AG04450 (cell line): ENCODE results near the gene CABLES1. TPM values are rescaled to one million over a fixed set of nuclear protein-coding genes. Genes with fewer than 3 reads are reported as not detected.

ENCODE experiments used
- CTCF ChIA-PET: fragments of 300-600, 350-600 bp; formaldehyde crosslinking; extraction: SDS; loops from one replicate; lab custom pipeline; 2022; ENCODE audit warnings: antibody characterized with exemption, inconsistent platforms; lab: Charles Lee
- POLR2A ChIA-PET: fragments of 350-600 bp; formaldehyde crosslinking; extraction: SDS; loops from one replicate; lab custom pipeline; 2021; ENCODE audit warnings: antibody characterized with exemption, inconsistent platforms; lab: Yijun Ruan, JAX
- DNase-seq: peaks from one replicate; pipeline ENCODE4 v3.0.0-alpha.2; 2011; ENCODE audit warnings: low read depth, low spot score
- H3K27ac ChIP-seq: one replicate; pipeline ENCODE4 v1.5.1; 2012; ENCODE audit warnings: low read depth, low read length, control low read depth
- H3K27me3 ChIP-seq: one replicate; pipeline ENCODE4 v1.6.0; 2012; ENCODE audit warnings: low read length; ENCODE audit not compliant: control insufficient read depth, insufficient read depth
- H3K4me3 ChIP-seq: 2 replicates; pipeline ENCODE4 v1.5.1; 2011; ENCODE audit warnings: mild to moderate bottlenecking, low read depth, low read length, control low read depth
- H3K9me3 ChIP-seq: 2 replicates; pipeline ENCODE4 v1.5.1; 2012; ENCODE audit warnings: low read length; ENCODE audit not compliant: control insufficient read depth, insufficient read depth
- CTCF ChIP-seq: IDR thresholded peaks from 2 replicates; pipeline ENCODE4 v1.5.1; 2011; ENCODE audit warnings: low read depth, low read length, control low read depth, inconsistent platforms
- polyA plus RNA-seq: library from polyadenylated mRNA; depleted of rRNA; stranded (reverse); fragments of >200 nt; gene quantifications from 2 replicates; pipeline ENCODE4 v1.2.3, GENCODE V29; 2011

CABLES1 gene
- polyA plus RNA-seq, 1 experiment = 29.6 TPM

GRCh38 chr18:23230686-23231085, 95.4 kb downstream of the CABLES1 start:
- ChIA-PET CTCF (no interaction called here), POLR2A (no interaction called here)
- no peak for DNase-seq

GRCh38 chr18:23231340-23232021, 96.2 kb downstream of the CABLES1 start:
- ChIA-PET CTCF (no interaction called here), POLR2A (interaction anchor here (0.6 kb wide), 1 partner anchor 17 kb away, joined by 6 read pairs; no protein-coding TSS in a partner anchor)
- H3K27me3 ChIP-seq = no peaks in the 10 kb centered on the region
- no peaks in the 10 kb centered on the region for H3K9me3 ChIP-seq
- TF ChIP-seq CTCF = no peak
- no peak overlapping the region for H3K4me3 ChIP-seq
- peak; percentile 65 for DNase-seq
- H3K27ac ChIP-seq = peak overlapping the region; percentile 66

More at GRCh38 chr18:23230686-23231085, 95.4 kb downstream of the CABLES1 start:
- no peaks in the 10 kb centered on the region for H3K27me3 ChIP-seq
- no peak for TF ChIP-seq CTCF
- H3K9me3 ChIP-seq = no peaks in the 10 kb centered on the region
- H3K4me3 ChIP-seq = no peak overlapping the region
- peak overlapping the region; percentile 66 for H3K27ac ChIP-seq

DNA sequence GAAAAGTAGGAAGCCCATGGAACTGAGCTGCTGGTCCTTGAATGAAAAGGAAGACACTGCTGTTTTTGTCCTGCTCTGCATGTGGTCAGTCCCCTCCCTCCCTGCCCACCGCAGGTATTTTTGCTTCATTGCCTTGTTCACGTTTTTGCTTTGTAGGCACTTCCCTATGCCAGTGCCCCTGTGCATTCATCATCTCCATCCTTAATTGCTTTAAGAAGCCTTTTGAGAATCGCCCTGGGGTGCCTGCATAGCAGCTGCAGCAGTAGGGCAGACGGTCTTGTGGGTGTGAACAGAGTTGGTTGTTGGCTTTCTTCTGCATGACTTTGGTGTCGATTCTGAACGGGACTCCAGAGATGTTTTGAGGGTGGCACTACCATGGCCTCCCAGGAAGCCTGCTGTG, 97.0 kb downstream of the CABLES1 start:
- H3K27ac ChIP-seq = no peak overlapping the region
- no peaks in the 10 kb centered on the region for H3K27me3 ChIP-seq
- no peaks in the 10 kb centered on the region for H3K9me3 ChIP-seq
- no peak for TF ChIP-seq CTCF
- H3K4me3 ChIP-seq = no peak overlapping the region
- POLR2A ChIA-PET = interaction anchor here (0.6 kb wide), 1 partner anchor 16 kb away, joined by 6 read pairs; no protein-coding TSS in a partner anchor
- DNase-seq = no peak
- CTCF ChIA-PET = no interaction called here

- H3K9me3 ChIP-seq = no peaks in the 10 kb centered on the region; the same call in 1 of the 2 replicates
- H3K27ac ChIP-seq = no peak overlapping the region
- ChIA-PET POLR2A (no interaction called here), CTCF (no interaction called here)
- DNase-seq = no peak
- no peak for TF ChIP-seq CTCF
- H3K27me3 ChIP-seq = no peaks in the 10 kb centered on the region
- no peak overlapping the region for H3K4me3 ChIP-seq
Observed at GRCh38 chr18:23234619-23235018, 99.3 kb downstream of the CABLES1 start.

- POLR2A ChIA-PET = interaction anchor here (0.9 kb wide), 1 partner anchor 10 kb away, joined by 3 read pairs; no protein-coding TSS in a partner anchor
- Histone ChIP-seq H3K27me3 (no peaks in the 10 kb centered on the region), H3K9me3 (no peaks in the 10 kb centered on the region; the same call in 1 of the 2 replicates), H3K27ac (no peak overlapping the region), H3K4me3 (no peak overlapping the region)
- DNase-seq = no peak
- no peak for TF ChIP-seq CTCF
- CTCF ChIA-PET = no interaction called here
Observed at GRCh38 chr18:23235336-23235735, 100.1 kb downstream of the CABLES1 start.
